Measurements from ENCODE around the gene C11orf86.

GRCh38 chr11:67001332-67001731, 26.2 kb downstream of the C11orf86 start:
- TF ChIP-seq KAT7 (CRISPR knock-in tag; IDR thresholded peaks at IDR 0.05; ENCODE audit: borderline replicate concordance) (no peak), NFYB (CRISPR knock-in tag; conservative IDR thresholded peaks at IDR 0.05; ENCODE audit: low read depth) (no peak), MAX (CRISPR knock-in tag; IDR thresholded peaks at IDR 0.05) (no peak), CTCF (IDR thresholded peaks at IDR 0.05) (no peak), IRF1 (CRISPR knock-in tag; IDR thresholded peaks at IDR 0.05) (no peak), CREM (CRISPR knock-in tag; IDR thresholded peaks at IDR 0.05) (no peak), JUN (CRISPR knock-in tag; IDR thresholded peaks at IDR 0.05) (no peak), RELA (CRISPR knock-in tag; IDR thresholded peaks at IDR 0.05; ENCODE audit: borderline replicate concordance) (no peak)
- TF ChIP-seq, protein P1, sequence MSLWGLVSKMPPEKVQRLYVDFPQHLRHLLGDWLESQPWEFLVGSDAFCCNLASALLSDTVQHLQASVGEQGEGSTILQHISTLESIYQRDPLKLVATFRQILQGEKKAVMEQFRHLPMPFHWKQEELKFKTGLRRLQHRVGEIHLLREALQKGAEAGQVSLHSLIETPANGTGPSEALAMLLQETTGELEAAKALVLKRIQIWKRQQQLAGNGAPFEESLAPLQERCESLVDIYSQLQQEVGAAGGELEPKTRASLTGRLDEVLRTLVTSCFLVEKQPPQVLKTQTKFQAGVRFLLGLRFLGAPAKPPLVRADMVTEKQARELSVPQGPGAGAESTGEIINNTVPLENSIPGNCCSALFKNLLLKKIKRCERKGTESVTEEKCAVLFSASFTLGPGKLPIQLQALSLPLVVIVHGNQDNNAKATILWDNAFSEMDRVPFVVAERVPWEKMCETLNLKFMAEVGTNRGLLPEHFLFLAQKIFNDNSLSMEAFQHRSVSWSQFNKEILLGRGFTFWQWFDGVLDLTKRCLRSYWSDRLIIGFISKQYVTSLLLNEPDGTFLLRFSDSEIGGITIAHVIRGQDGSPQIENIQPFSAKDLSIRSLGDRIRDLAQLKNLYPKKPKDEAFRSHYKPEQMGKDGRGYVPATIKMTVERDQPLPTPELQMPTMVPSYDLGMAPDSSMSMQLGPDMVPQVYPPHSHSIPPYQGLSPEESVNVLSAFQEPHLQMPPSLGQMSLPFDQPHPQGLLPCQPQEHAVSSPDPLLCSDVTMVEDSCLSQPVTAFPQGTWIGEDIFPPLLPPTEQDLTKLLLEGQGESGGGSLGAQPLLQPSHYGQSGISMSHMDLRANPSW (CRISPR knock-in tag; conservative IDR thresholded peaks at IDR 0.05; ENCODE audit: low read depth): no peak
- TF ChIP-seq, protein P2, sequence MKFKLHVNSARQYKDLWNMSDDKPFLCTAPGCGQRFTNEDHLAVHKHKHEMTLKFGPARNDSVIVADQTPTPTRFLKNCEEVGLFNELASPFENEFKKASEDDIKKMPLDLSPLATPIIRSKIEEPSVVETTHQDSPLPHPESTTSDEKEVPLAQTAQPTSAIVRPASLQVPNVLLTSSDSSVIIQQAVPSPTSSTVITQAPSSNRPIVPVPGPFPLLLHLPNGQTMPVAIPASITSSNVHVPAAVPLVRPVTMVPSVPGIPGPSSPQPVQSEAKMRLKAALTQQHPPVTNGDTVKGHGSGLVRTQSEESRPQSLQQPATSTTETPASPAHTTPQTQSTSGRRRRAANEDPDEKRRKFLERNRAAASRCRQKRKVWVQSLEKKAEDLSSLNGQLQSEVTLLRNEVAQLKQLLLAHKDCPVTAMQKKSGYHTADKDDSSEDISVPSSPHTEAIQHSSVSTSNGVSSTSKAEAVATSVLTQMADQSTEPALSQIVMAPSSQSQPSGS (CRISPR knock-in tag; IDR thresholded peaks at IDR 0.05; ENCODE audit: borderline replicate concordance, low read depth): no peak
